Testis (tissue), 2 donors: ENCODE measurements around the gene NRROS.

Experiments
- POLR2A ChIP-seq: fragments of 450-650 bp; IDR thresholded peaks from one replicate; pipeline ENCODE4 v1.6.1; 2017; ENCODE audit warnings: antibody characterized with exemption, mild to moderate bottlenecking, moderate library complexity
- TF ChIP-seq, protein P1 (sequence below), 3 experiments: fragments of 450-650 bp in 2 of 3; fragments of 200-600 bp in 1 of 3; sonication (generic) in 1 of 3; IDR thresholded peaks; one replicate each; pipeline ENCODE4 v1.5.1; 2016 to 2019; ENCODE audit warnings: antibody characterized with exemption in 3 of 3, mild to moderate bottlenecking in 2 of 3, moderate library complexity in 1 of 3

- TF ChIP-seq, protein P1, sequence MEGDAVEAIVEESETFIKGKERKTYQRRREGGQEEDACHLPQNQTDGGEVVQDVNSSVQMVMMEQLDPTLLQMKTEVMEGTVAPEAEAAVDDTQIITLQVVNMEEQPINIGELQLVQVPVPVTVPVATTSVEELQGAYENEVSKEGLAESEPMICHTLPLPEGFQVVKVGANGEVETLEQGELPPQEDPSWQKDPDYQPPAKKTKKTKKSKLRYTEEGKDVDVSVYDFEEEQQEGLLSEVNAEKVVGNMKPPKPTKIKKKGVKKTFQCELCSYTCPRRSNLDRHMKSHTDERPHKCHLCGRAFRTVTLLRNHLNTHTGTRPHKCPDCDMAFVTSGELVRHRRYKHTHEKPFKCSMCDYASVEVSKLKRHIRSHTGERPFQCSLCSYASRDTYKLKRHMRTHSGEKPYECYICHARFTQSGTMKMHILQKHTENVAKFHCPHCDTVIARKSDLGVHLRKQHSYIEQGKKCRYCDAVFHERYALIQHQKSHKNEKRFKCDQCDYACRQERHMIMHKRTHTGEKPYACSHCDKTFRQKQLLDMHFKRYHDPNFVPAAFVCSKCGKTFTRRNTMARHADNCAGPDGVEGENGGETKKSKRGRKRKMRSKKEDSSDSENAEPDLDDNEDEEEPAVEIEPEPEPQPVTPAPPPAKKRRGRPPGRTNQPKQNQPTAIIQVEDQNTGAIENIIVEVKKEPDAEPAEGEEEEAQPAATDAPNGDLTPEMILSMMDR (IDR thresholded peaks at IDR 0.05): no peak
- no peak for TF ChIP-seq POLR2A
These were observed 5.6 kb downstream of the NRROS start for GRCh38 chr3:196645096-196645495.
